Stimulated activated CD8-positive, alpha-beta memory T cell treated with anti-CD3 and anti-CD28 coated beads, Interleukin-12 subunit alpha, Interleukin-12 subunit beta, amount 100 ng/mL, for 24 hours (primary cell): Measurements from ENCODE around the gene COBL.

Source experiments
- DNase-seq: peaks from one replicate; pipeline ENCODE4 v3.0.0-alpha.2; 2020; ENCODE audit errors: extremely low read depth

The COBL gene, protein sequence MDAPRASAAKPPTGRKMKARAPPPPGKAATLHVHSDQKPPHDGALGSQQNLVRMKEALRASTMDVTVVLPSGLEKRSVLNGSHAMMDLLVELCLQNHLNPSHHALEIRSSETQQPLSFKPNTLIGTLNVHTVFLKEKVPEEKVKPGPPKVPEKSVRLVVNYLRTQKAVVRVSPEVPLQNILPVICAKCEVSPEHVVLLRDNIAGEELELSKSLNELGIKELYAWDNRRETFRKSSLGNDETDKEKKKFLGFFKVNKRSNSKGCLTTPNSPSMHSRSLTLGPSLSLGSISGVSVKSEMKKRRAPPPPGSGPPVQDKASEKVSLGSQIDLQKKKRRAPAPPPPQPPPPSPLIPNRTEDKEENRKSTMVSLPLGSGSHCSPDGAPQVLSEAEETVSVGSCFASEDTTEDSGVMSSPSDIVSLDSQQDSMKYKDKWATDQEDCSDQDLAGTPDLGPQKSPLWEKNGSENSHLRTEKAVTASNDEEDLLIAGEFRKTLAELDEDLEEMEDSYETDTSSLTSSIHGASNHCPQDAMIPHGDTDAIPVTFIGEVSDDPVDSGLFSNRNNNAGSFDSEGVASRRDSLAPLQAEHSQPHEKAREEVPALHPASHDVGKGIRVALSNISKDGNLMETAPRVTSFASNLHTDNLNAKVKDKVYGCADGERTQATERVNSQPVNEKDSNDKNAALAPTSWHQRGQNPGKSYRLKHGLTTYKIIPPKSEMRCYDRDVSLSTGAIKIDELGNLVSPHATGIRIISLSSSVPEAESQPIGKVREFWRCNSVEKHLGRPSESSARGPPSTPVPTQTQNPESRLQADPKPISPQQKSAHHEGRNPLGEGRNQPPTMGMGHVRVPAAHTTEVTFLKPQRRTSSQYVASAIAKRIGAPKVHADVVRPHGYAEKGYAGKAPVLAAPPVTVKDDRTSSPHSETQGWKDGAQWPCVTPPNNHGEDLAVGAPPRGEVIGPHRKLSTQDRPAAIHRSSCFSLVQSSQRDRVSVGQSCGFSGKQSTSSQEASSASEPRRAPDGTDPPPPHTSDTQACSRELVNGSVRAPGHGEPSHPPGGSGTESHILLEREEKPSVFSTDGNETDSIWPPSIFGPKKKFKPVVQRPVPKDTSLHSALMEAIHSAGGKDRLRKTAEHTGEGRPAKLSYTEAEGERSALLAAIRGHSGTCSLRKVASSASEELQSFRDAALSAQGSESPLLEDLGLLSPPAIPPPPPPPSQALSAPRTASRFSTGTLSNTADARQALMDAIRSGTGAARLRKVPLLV

DNA sequence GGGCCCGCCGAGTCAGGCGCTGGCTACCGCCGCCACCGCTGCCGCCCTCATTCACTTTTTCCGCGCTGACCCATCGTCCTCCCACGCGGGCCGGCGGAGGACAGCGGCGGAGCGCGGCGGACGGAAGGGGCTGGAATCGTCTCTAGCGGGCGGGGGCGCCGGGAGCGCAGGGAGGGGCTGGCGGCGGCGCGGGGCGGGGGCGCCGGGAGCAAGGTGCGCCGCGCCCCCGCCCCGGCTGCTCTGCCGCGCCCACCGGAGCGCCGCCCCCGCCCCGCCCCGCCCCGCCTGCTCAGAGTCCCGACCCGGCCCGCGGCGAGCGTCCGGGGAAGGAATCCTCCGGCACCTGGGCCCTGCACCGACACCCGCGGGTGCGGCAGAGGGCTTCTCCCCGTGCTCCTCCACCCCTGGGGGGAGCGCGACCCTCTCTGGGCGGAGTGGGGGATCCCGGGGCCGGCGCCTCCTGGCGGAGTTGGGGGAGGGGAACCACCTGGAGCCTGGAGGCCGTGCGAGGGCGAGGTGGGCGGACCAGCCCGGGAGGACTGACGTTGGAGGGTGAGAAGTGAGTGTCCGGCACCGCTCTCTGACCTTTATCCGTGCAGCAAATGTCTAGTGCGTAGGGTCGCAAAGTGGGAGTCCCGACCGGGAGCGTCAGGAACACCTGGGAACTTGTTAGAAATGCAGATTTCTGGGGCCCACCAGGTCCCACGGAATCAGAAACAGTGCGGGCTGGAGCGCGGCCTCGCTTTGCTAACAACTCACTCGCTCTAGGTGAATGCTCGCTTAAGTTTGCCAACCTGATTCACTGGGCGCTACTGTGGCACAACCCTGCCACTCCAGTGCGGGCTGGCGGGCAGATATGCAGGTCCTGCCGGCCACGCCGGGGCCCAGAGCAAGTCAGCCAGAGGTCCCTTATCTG lies at the start of gene COBL:
Gene COBL (minus strand): TSS at position 144 of the 916 bp plus-strand sequence. CDS start 176 bp downstream, outside the sequence.
- DNase-seq, result no peak

DNA sequence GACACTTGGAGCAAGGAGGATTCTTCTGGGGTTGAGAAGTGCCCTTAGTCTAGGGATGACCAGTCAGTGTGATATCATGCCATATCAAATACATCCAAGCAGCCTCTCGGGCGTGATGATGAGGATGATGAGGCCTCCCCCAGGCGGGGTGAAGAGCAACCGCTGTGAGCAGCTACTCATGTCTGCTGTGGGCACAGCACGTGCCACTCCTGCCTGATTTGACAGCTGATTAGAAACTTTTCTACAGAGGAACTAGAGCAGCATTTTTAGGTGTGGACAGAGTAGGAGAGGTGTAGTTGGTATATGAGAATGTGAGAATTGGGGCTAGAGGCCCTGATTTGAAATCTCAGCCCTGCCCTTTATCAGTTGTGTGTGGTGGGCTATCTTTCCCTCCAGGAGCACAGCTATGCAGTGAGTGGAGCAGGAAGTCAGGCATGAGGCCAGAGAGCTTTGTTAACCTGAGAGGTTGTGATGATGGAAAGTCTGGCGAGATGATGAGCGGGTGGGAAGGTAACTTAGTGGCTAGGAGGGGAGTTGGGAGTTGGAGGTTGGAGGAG lies 49.6 kb upstream of the COBL start:
- no peak for DNase-seq

DNA sequence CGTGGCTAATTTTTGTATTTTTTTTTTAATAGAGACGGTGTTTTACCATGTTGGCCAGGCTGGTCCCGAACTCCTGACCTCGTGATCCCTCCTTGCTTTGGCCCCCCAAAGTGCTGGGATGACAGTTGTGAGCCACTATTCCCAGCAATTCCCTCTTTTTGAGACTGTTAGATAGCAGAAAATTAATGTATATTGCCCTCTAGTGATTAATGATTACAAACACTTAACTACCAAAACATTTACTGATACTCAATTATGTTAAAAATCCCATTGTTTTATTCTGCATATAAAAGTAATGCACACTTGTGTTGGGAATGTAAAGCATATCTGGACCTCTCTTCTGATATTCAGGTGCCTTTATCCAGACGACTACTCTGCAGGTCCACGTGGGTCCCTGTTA lies 41.2 kb upstream of the COBL start:
- no peak for DNase-seq

DNA sequence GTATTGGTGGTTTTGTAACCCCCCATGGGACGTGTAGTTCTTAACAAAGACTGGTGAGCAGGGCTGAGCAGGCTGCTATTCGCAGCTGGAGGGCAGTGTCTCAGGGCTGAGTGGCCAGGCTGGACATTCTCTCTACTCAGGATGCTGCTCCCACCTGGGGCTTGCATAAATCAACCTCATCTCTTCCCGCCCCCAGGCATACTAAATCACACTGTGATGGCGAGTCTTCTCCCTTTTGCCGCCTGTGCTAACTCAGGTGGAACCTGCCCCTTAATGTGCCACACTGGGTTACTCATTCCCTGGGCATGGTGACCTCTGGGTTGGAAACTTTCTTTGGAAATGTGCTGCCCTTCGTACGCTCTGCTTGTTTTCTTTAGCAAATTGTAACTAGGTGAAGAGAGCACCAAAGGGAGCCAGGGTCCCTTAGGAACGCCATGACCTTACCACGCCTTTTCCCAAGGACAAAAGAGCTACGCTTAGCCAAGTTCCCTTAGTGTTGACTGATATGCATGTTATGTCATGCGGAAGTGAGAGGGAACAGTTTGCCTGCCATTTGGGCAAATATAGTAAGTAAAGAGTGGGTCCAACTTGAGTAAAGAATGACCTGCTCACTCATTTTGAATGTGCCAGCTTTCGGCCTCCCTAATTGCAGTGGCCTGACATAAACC lies 40.4 kb upstream of the COBL start:
- DNase-seq, result no peak

DNA sequence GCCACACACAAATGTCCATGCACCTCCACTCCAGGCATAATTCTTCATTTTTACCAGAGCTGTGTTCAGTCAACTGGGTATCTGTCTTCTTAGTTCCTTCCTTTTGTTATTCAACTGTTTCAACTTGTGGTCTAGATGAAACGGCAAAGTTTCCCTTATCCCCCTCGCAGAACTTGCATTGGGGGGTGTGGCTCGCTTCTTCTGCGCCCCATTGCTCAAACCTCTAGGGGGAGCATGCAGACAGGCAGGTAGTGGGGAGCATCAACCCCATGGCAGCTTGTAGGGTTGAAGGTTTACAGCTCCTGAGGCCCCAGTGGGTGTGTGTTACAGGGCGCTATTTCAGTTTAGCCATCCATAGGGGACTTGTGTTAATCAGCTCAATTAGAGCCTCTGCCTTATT lies 38.3 kb upstream of the COBL start:
- no peak for DNase-seq

DNA sequence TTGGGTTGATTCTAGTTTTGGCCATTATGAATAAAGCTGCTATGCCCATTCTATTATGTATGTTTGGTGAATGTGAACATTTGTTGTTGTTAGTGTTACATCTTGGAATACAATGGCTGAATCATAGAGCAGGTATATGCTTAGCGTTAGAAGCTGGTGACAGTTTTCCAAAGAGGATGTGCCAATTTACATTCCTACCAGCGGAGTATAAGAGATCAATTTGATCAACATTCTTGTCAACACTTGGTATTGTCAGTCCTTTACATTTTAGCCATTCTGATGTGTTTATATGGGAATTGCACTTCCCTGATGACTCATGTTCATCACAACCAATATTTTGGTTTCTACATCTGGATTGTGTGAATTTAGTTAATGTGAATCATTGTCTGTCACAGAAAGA lies 37.8 kb upstream of the COBL start:
- no peak for DNase-seq

DNA sequence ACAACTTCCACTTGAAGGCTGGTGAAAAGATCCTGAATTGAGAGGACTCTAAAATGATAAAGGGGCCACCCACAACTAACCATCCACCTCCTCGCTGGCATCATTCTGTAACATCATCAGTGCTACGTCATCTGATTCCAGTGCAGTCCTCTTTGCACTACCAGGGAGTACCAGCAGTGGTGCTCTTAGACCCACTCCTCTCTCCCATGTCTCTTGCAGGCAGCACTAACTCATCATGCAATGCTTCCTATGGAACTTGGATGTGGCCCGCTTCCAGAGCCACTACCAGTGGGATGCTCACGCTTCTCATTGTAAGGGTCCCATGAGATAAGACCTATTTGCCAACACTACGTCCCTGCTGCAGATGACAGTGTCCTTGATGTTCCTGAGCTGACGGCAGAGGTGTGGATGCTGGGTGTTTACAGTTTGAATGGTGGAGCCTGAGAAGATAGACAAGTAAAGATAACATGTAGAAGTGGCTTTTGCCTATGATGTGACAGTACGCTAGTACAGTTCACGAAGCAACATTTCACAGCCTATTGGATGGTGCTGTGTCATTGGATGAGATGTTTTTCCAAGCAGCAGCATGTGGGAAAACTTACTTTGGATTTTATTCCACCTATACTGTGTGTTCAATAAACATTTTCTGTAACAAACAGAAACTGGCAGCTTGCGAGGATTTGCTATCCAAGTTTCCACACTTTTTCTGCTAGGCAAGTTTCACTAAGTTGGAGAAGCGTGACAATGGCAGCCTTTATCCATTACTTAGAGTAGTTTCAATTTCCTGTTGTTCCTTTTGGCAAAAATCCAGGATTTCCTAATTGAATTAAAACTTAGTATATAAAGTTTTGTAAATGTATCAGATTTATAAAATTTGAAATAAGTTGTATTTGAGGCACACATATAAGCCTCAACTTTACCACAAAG lies 35.8 kb upstream of the COBL start:
- no peak for DNase-seq

DNA sequence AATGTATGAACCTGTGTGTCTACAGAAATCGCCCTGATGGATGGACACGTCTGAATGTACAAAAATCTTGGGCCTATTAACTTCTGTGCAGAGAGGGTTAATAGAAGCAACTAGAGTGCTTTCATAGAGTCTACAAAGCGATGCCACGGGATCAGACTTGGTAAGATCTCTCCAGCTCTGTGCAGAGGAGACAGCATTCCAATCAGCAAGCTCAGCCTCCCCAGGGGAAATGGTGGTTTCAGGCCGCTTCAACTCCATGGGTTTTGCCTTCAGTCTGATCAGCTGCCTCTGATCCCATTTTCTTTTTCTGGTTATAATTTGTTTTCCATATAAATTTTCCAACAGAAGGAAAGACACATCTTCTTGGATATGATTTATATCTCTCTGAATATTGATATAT lies 35.1 kb upstream of the COBL start:
- DNase-seq, result no peak

DNA sequence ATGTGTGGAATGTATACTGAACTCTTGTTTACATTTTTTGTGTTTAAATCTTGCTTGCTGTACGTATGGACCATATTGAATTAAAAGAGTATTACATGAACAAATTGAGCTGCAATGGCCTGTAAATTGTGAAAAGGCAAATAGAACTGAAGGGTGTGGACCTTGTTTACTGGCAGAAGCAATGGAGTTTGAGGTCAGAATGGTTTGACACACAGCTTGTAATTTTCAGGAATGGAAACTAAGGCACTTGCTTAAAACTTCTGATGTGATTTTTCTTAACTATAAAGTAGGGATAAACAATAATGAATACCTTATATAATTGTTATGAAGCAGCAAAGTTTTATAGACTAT lies 33.9 kb upstream of the COBL start:
- DNase-seq, result no peak

DNA sequence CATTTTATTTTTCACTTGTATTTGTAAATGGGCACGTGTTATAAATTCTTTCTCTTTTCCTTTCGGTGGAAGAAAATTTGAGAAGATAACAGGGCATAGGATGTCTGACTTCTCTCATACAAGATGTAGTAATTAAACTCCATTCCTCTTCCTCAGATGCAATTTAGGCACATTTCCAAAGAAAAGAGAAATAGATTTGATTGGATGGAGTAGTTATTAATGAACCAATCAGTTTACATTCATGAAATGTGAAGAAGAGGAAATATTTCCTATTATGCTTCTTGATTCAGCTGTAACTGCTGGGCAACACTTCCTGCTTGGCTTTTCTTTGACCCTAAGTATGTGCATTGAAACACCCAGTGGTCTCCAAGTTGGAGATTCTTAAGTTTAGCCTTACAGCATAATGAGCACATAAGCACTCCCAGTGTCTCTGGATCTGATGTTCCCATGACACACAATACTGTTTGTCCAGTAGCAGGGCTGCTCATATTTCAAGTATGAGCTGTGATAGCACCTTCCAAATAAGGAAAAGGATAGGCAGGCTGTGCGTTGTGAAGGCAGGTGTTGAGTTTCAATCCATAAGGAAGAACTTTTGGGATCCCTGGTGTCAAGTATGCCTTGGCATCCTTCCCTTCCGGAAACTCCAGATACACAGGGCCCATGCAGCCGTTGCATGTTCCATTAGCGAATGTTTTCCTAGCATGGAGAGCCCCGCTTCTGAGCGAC lies 33.4 kb upstream of the COBL start:
- DNase-seq, result no peak

DNA sequence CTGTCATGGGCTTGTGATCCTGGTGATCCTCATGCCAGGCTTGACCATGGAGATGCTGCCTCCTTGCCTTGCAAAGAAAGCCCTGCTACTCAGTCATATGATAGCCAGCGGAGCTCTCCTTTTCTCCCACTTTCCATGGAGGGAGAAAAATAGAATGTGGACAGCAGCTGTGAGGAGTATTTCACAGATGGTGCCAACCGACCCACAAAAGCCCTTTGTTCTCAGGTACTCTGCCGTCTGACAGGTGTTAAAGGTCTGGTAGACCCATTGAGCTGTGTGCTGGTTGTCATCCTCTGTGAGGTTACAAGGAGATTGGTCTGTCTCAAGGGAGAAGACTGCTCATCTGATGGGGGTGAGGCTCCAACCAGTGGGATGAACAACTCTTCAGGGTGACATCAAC lies 29.5 kb upstream of the COBL start:
- no peak for DNase-seq

DNA sequence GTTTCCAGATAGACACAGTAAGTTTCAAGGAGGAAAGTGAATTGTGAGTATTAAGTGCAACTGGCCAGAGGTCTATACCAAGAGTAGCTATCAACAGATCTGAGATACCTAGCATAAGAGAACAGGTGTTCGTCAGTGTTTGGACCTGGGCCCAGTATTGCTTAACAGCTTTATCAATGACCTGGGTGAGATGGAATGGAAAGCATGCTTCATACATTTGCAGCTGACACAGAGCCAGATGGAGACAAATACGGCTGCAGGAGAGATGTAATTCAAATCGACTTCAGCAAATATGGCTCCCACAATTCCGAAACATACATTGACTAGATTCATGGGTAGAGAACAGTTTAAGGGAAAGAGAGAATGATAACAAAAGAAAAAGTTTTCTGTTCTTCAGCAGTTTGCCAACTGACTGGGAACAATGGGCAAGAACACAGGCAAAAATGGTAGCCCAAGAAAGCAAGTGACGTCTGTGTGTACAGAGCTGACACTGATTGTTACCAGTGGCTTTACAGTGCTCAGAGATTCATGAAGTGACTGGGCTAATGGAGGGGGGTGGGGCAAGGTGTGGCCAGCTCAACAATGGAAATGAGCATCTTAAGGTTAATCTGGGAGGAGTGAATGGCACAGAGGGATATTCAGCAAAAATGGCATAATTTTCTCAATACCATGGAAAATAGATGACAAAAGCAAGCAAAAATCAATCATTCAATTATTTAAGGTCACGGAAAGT lies 28.0 kb upstream of the COBL start:
- DNase-seq, result no peak

DNA sequence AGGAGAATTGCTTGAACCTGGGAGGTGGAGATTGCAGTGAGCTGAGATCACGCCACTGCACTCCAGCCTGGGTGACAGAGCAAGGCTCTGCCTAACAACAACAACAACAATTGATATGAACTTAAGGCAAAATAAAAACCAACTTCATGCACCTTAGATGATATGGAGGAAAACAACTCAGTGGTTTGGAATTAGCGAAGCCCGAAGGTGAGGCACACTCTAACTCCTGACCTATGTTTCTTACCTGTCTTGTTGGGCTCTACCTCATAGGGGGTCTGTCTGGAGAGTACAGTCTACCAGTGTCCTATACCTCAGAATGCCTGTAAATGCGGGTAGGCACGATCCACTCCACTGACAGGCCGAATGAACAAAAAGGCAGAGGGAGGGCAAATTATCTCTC lies 24.3 kb upstream of the COBL start:
- no peak for DNase-seq

DNA sequence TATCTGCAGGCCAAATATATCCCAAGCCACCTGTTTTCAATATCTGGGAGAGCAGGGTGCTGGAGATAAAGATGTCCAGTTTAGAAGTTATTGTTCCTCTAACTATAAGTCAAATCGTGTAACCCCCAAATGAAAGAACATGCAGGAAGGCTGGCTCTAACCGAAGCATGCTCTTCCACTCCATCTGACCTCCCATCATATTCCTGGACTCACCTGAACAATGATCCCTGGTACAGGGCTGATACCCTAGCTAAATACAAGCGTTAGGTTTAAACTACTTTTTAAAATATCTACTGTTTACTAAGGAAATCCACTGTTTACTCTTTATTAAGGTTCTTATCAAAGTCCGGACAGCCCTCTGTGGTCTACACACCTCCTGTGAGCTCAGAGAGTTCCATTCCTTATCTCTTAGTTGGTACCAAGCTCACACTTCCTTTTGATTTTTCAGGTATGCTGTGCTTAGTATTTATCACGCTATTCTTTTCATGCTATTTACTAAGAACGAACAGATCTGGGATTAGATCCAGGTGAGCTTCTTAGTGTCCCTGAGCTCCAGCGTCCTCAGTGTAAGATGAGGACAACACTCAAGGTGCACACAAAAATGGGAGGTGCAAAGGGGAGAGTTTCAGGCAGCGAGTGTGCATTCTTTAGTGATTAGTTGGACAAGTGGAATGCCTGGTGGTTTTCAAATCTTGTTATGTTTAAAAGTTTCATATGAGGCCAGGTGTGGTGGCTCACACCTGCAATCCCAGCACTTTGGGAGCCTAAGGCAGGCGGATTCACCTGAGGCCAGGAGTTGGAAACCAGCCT lies 23.6 kb upstream of the COBL start:
- no peak for DNase-seq

DNA sequence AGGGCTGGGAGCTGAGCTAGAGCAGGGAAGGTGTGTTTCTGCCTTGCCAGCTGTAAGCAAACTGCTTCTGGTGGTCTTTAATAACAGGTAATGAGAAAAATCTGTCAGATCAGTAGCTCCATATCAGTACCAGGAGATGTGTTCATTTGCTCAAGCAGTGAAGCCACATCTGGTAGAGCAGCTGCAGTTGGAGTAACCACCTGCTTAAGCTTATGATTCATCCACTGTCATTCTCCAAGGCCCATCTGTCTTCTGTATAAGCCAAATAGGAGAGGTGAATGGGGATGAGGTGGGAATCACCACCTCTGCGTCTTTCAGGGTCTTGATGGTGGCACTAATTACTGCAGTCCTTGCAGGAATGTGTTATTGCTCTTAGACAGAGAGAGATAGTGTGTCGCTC lies 18.4 kb upstream of the COBL start:
- no peak for DNase-seq

DNA sequence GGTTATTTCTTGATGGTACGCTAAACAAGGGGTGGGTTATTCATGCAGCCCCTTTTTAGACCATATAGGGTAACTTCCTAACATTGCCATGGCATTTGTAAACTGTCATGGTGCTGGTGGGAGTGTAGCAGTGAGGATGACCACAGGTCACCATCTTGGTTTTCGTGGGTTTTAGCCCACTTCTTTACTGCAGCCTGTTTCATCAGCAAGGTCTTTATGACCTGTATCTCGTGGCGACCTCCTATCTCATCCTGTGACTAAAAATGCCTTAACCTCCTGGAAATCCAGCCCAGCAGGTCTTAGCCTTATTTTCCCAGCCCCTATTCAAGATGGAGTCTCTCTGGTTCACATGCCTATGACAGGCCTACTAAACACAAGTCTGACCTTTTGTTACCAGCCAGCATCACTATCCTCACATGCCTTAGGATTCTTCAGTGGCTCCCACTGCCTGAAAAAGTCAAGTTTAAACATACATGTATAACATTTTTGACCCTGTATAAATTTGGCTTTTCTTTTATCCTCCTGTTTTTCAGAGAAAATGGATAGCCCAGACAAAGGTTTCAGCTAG lies 13.2 kb upstream of the COBL start:
- no peak for DNase-seq

DNA sequence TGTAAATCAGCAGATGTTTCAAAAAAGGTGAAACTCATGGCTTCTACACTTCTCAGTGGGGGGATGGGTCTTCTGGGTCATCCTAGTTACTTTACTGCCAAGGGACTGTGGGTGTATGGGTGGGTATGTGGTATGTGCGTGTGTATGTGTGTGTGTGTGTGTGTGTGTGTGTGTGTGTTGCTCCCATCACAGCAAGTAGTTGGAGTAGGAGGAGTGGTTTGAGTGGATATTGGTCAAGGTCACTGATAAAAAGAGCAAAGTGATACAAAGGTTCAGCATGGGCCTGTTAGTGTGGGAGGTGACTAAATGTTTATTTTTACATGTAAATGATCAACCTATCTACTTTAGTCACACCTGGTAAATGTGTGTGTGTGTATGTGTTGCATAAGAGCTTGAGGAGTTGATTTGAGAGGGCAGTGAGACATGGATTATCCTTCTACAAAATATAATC lies 11.8 kb upstream of the COBL start:
- DNase-seq, result no peak
